Keratinocyte (primary cell): Measurements from ENCODE around the gene TUBB2A. TPM values are rescaled to one million over a fixed set of nuclear protein-coding genes. Genes with fewer than 3 reads are reported as not detected.
A peak's percentile ranks its signal among the peaks of the same experiment; 100 is the strongest.

Source experiments
- DNase-seq: peaks from one replicate; pipeline ENCODE4 v3.0.0-alpha.2; 2011; ENCODE audit warnings: low read depth, missing footprints, low spot score
- FAIRE-seq: peaks from 2 replicates; lab custom pipeline; 2011; peaks lifted over from hg19 to GRCh38; lab: Jason Lieb, UNC
- H2AFZ ChIP-seq: 2 replicates; pipeline ENCODE4 v1.6.0; 2012; ENCODE audit warnings: low read length, control low read depth, inconsistent platforms; ENCODE audit not compliant: control insufficient read depth
- H3K27ac ChIP-seq: 2 replicates; pipeline ENCODE4 v1.5.1; 2011; ENCODE audit warnings: low read length; ENCODE audit not compliant: control insufficient read depth, insufficient read depth
- H3K27me3 ChIP-seq: 3 replicates; pipeline ENCODE4 v1.6.0; 2011; ENCODE audit warnings: low read length; ENCODE audit not compliant: control insufficient read depth, insufficient read depth; ENCODE audit errors: extremely low read depth
- H3K36me3 ChIP-seq, 2 experiments: 2 replicates in 1 of 2; 3 replicates in 1 of 2; pipeline ENCODE4 v1.5.1; 2011; ENCODE audit warnings: low read length in 2 of 2, mild to moderate bottlenecking in 1 of 2; ENCODE audit not compliant: control insufficient read depth in 2 of 2, insufficient read depth in 2 of 2; ENCODE audit errors: extremely low read depth in 1 of 2
- H3K4me1 ChIP-seq: 3 replicates; pipeline ENCODE4 v1.5.1; 2011; ENCODE audit warnings: low read length; ENCODE audit not compliant: control insufficient read depth, insufficient read depth; ENCODE audit errors: extremely low read depth
- H3K4me2 ChIP-seq: 3 replicates; pipeline ENCODE4 v1.6.0; 2011; ENCODE audit warnings: low read depth, low read length; ENCODE audit not compliant: control insufficient read depth, insufficient read depth; ENCODE audit errors: extremely low read depth
- H3K4me3 ChIP-seq, 3 experiments: fragments of 200-600 bp in 1 of 3; sonication (generic) in 1 of 3; 2 replicates in 2 of 3; 3 replicates in 1 of 3; pipeline ENCODE4 v1.5.1; 2011 to 2016; ENCODE audit warnings: low read length in 3 of 3, mild to moderate bottlenecking in 3 of 3, control low read depth in 2 of 3, inconsistent platforms in 1 of 3, low read depth in 1 of 3, mixed read lengths in 1 of 3, mixed run types in 1 of 3, moderate library complexity in 1 of 3; ENCODE audit not compliant: control insufficient read depth in 2 of 3, insufficient read depth in 2 of 3; ENCODE audit errors: extremely low read depth in 1 of 3
- H3K79me2 ChIP-seq: 2 replicates; pipeline ENCODE4 v1.6.0; 2012; ENCODE audit warnings: low read length; ENCODE audit not compliant: control insufficient read depth, insufficient read depth
- H3K9ac ChIP-seq: 3 replicates; pipeline ENCODE4 v1.6.0; 2011; ENCODE audit warnings: low read length; ENCODE audit not compliant: control insufficient read depth, insufficient read depth; ENCODE audit errors: extremely low read depth
- H3K9me1 ChIP-seq: 3 replicates; pipeline ENCODE4 v1.6.0; 2011; ENCODE audit warnings: low read length; ENCODE audit not compliant: control insufficient read depth, insufficient read depth; ENCODE audit errors: extremely low read depth
- H3K9me3 ChIP-seq: 2 replicates; pipeline ENCODE4 v1.5.1; 2012; ENCODE audit warnings: low read depth, low read length; ENCODE audit not compliant: control insufficient read depth
- H4K20me1 ChIP-seq: 3 replicates; pipeline ENCODE4 v1.6.0; 2011; ENCODE audit warnings: low read length; ENCODE audit not compliant: control insufficient read depth, insufficient read depth; ENCODE audit errors: extremely low read depth
- EZH2 ChIP-seq: IDR thresholded peaks from one replicate; pipeline ENCODE4 v1.6.1; 2012; ENCODE audit warnings: inconsistent platforms, mild to moderate bottlenecking, low read length, moderate library complexity
- dilution Hi-C: fragments of 300-500 bp; cut with MboI; formaldehyde crosslinking; loops from one replicate; pipeline ENCODE4 v1.7.0; 2020; ENCODE audit warnings: low sequenced_read_pairs; ENCODE audit not compliant: extremely low pct_ligation_motif_present
- polyA plus RNA-seq, 5 experiments: library from polyadenylated mRNA; depleted of rRNA in 3 of 5; stranded (reverse) in 3 of 5; stranded (forward) in 1 of 5; unstranded in 1 of 5; fragments of >200 nt; gene quantifications; 1 replicate in 1 of 5; 2 replicates in 3 of 5; 3 replicates in 1 of 5; pipeline versions ENCODE4 v1.2.1 to v1.2.3, GENCODE V29; 2011 to 2012; ENCODE audit warnings: missing spikeins in 2 of 5, low read depth in 1 of 5, low replicate concordance in 1 of 5
- TF ChIP-seq, protein P1 (sequence below), 3 experiments: IDR thresholded peaks in 1 of 3; conservative IDR thresholded peaks in 1 of 3; optimal IDR thresholded peaks in 1 of 3; 2 replicates in 2 of 3; 3 replicates in 1 of 3; pipeline versions ENCODE3 to v1.5.1; 2011; ENCODE audit warnings: low read length in 3 of 3, mild to moderate bottlenecking in 3 of 3, moderate library complexity in 2 of 3, control low read depth in 1 of 3, inconsistent platforms in 1 of 3; ENCODE audit not compliant: insufficient read depth in 2 of 3; ENCODE audit errors: extremely low read depth in 1 of 3

TUBB2A gene
- polyA plus RNA-seq, 1 donor (not counting 4 experiments of a cell fraction or from before 2014, with no cell fraction given): 58.8 TPM

DNA sequence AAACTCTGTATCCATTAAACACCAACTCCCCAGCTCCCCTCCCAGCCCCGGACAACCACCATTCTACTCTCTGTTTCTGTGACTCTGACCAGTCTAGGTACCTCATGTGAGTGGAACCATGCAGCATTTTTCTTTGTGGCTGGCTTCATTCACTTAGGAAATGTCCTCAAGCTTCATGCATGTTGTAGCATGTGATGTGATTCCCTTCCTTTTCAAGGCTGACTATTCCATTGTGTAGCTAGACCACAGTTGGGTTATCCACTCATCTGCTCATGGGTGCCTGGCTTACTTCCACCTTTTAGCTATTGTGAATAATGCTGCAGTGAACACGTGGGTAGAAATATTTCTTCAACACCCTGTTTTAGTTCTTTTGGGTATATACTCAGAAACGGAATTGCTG, 47.6 kb downstream of the TUBB2A start:
- H3K9me1 ChIP-seq: no peaks in the 10 kb centered on the region
- no peak overlapping the region for H3K27ac ChIP-seq
- no peaks in the 10 kb centered on the region for H3K27me3 ChIP-seq
- H3K4me2 ChIP-seq: peak overlapping the region; percentile 20
- TF ChIP-seq EZH2: no peak
- TF ChIP-seq, protein P1, sequence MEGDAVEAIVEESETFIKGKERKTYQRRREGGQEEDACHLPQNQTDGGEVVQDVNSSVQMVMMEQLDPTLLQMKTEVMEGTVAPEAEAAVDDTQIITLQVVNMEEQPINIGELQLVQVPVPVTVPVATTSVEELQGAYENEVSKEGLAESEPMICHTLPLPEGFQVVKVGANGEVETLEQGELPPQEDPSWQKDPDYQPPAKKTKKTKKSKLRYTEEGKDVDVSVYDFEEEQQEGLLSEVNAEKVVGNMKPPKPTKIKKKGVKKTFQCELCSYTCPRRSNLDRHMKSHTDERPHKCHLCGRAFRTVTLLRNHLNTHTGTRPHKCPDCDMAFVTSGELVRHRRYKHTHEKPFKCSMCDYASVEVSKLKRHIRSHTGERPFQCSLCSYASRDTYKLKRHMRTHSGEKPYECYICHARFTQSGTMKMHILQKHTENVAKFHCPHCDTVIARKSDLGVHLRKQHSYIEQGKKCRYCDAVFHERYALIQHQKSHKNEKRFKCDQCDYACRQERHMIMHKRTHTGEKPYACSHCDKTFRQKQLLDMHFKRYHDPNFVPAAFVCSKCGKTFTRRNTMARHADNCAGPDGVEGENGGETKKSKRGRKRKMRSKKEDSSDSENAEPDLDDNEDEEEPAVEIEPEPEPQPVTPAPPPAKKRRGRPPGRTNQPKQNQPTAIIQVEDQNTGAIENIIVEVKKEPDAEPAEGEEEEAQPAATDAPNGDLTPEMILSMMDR (optimal IDR thresholded peaks at IDR 0.05 in 1 of 3, IDR thresholded peaks at IDR 0.05 in 1 of 3, conservative IDR thresholded peaks at IDR 0.05 in 1 of 3; ENCODE audit: extremely low read depth in 1 of 3, insufficient read depth in 2 of 3, low read length in 3 of 3): no peak
- H3K79me2 ChIP-seq: no peaks in the 10 kb centered on the region
- H3K9ac ChIP-seq: peak overlapping the region; percentile 3
- no peak overlapping the region for H3K4me3 ChIP-seq
- DNase-seq (peak; percentile 56), FAIRE-seq (peak; percentile 92)
- H3K4me1 ChIP-seq: peaks cover 8% of the 10 kb centered on the region
- H2AFZ ChIP-seq: no peak overlapping the region
- H3K36me3 ChIP-seq: peaks cover 25 to 26% of the 10 kb centered on the region in 2 experiments
- no peaks in the 10 kb centered on the region for H3K9me3 ChIP-seq
- dilution Hi-C loops: no loop called here
- H4K20me1 ChIP-seq: no peaks in the 10 kb centered on the region

DNA sequence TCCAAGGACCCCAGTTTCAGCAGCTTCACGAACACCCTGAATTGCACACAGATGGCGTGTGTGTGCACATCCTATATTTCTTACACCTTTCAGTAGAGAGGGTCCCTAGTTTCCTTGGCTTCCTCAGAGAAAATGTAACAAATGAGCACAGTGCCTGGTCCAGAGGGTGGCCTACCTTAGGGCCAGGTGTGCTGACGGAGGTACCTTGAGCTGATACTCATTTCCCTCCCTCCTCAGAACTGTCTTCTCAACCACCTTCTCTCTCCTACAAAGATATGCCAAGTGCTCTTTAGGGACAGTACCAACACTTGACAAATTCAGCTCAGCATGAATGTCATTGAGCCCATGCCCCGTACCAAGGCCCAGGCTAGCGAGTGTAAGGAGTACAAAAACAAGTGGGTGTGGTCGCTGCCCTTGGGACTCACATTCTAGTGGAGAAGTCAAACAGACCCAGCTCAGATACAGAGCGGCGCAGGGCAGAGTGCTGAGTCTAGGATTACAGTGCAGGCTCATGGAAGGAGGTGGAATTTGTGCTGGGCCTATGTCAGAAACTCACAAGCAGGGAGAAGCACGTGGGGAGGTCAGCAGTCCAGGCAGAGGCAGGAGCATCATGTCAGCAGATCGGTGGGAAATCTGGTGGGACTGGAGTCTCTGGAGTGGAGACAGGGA, 48.5 kb downstream of the TUBB2A start:
- Histone ChIP-seq H3K9ac (no peak overlapping the region), H3K4me1 (peaks cover 8% of the 10 kb centered on the region), H3K4me2 (no peak overlapping the region), H3K36me3 (peaks cover 22 to 28% of the 10 kb centered on the region in 2 experiments), H3K4me3 (no peak overlapping the region), H3K9me1 (no peaks in the 10 kb centered on the region), H3K79me2 (no peaks in the 10 kb centered on the region), H3K9me3 (no peaks in the 10 kb centered on the region), H4K20me1 (no peaks in the 10 kb centered on the region), H3K27me3 (no peaks in the 10 kb centered on the region), H3K27ac (no peak overlapping the region), H2AFZ (no peak overlapping the region)
- FAIRE-seq: no peak
- DNase-seq: no peak
- TF ChIP-seq EZH2: no peak
- TF ChIP-seq, protein P1 (optimal IDR thresholded peaks at IDR 0.05 in 1 of 3, IDR thresholded peaks at IDR 0.05 in 1 of 3, conservative IDR thresholded peaks at IDR 0.05 in 1 of 3; ENCODE audit: extremely low read depth in 1 of 3, insufficient read depth in 2 of 3, low read length in 3 of 3): no peak
- dilution Hi-C loops: no loop called here

Other genes with a start within 250 kb of the TUBB2A start
- gene SERPINB6, start 186.0 kb downstream of the TUBB2A start, polyA plus RNA-seq: 66.1 to 78.2 TPM (median 66.4 TPM) in 3 replicates
- gene NQO2, start 157.7 kb downstream of the TUBB2A start, polyA plus RNA-seq: 22.2 to 24.0 TPM (median 22.9 TPM) in 3 replicates
- gene RIPK1, start 89.0 kb downstream of the TUBB2A start, polyA plus RNA-seq: 13.2 to 19.6 TPM (median 13.8 TPM) in 3 replicates
- gene BPHL, start 38.8 kb downstream of the TUBB2A start, polyA plus RNA-seq: 17.5 to 21.9 TPM (median 21.8 TPM) in 3 replicates
- gene TUBB2B, start 70.1 kb upstream of the TUBB2A start, polyA plus RNA-seq: 0.04 TPM in 1 of 3 replicates, not detected in the others
- gene PSMG4, start 101.4 kb upstream of the TUBB2A start, polyA plus RNA-seq: 9.9 to 19.7 TPM (median 16.3 TPM) in 3 replicates